Measurements from ENCODE around the gene LCE1B.

Gene LCE1B

DNA sequence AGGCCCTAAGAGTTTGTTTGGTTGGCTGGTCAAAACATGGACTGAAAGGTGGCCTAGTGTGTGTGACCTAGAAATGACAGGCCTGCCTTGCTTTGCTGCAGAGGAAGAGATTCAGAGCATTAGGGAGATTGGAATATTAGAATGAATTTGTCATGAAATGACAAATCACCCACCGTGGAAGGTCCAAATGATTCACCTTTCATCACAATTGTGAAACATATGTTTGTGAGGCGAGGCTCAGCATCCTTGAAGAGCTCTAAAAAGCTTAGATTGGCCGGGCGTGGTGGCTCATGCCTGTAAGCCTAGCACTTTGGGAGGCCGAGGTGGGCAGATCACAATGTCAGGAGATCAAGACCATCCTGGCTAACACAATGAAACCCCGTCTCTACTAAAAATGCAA, 5.5 kb downstream of the LCE1B start:
- TF ChIP-seq TAF1 (IDR thresholded peaks at IDR 0.05; ENCODE audit: borderline replicate concordance, insufficient read depth, low read length) = no peak
- TF ChIP-seq, protein P1, sequence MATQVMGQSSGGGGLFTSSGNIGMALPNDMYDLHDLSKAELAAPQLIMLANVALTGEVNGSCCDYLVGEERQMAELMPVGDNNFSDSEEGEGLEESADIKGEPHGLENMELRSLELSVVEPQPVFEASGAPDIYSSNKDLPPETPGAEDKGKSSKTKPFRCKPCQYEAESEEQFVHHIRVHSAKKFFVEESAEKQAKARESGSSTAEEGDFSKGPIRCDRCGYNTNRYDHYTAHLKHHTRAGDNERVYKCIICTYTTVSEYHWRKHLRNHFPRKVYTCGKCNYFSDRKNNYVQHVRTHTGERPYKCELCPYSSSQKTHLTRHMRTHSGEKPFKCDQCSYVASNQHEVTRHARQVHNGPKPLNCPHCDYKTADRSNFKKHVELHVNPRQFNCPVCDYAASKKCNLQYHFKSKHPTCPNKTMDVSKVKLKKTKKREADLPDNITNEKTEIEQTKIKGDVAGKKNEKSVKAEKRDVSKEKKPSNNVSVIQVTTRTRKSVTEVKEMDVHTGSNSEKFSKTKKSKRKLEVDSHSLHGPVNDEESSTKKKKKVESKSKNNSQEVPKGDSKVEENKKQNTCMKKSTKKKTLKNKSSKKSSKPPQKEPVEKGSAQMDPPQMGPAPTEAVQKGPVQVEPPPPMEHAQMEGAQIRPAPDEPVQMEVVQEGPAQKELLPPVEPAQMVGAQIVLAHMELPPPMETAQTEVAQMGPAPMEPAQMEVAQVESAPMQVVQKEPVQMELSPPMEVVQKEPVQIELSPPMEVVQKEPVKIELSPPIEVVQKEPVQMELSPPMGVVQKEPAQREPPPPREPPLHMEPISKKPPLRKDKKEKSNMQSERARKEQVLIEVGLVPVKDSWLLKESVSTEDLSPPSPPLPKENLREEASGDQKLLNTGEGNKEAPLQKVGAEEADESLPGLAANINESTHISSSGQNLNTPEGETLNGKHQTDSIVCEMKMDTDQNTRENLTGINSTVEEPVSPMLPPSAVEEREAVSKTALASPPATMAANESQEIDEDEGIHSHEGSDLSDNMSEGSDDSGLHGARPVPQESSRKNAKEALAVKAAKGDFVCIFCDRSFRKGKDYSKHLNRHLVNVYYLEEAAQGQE (IDR thresholded peaks at IDR 0.05; ENCODE audit: insufficient read depth in 1 of 2, low read depth in 2 of 2, low read length in 2 of 2) = no peak

DNA sequence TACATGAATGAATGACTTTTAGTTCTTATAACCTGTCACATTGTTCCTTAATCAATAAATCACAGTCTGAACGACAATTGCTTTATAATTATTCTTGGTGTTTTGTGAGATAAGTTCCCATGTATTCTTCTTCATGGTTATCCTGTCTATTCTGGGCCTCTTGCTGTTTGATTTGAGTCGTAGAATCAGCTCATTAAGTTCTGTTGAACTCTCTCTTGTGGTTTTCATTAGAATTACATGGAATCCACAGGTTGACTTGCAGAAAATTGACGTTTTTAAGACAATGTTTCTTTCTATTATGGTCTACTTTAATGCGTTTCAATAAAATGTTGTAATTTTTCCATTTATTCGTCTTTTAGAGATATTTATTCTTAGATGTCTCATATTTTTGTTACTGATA, 11.5 kb downstream of the LCE1B start:
- TF ChIP-seq TAF1 (IDR thresholded peaks at IDR 0.05; ENCODE audit: borderline replicate concordance, insufficient read depth, low read length) (no peak), FOXP2 (optimal IDR thresholded peaks at IDR 0.05; ENCODE audit: borderline replicate concordance, extremely low read depth, extremely low read length, insufficient read depth) (no peak), SIN3A (IDR thresholded peaks at IDR 0.05; ENCODE audit: borderline replicate concordance, insufficient read depth, low read length) (no peak), POLR2AphosphoS5 (IDR thresholded peaks at IDR 0.05; ENCODE audit: low read depth, low read length) (no peak)
- TF ChIP-seq, protein P1 (IDR thresholded peaks at IDR 0.05; ENCODE audit: insufficient read depth in 1 of 2, low read depth in 2 of 2, low read length in 2 of 2) = no peak

DNA sequence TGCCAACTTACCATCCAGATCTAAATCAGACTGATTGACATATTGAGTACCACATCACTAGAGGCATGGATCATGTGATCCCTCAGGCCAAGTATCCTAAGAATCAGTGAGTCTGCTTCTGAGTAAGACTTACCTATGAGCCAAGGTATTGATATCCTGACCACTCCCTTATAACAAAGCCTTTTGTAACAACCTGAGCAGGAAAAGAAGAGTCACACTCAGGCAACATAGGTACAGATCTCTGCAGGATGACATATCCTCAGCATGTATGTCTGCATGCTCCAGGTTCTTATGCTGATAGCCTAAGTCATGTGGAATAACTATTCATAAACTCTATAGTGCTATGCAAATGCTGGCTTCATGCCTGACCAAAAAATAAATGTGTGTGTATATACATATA, 13.2 kb downstream of the LCE1B start:
- TF ChIP-seq TAF1 (IDR thresholded peaks at IDR 0.05; ENCODE audit: borderline replicate concordance, insufficient read depth, low read length) = no peak
- TF ChIP-seq, protein P1 (IDR thresholded peaks at IDR 0.05; ENCODE audit: insufficient read depth in 1 of 2, low read depth in 2 of 2, low read length in 2 of 2) = no peak

DNA sequence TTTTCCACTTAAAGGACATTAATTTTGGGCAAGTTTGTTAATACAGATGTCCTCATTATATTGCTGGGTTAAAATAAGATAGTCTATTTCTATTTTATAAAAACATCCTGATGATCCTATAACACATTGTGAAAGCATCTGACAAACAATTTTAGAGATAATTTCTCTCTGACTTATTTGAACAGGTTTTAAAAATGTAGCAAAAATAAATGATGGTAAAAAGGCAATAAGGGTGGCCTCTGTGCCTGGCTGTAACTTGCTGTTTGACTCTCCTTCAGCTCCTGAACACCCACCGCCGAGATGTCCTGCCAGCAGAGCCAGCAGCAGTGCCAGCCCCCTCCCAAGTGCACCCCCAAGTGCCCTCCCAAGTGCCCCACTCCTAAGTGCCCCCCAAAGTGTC, 15.4 kb downstream of the LCE1B start, which contains the start of gene LCE1A:
LCE1A (plus strand) TSS at position 301 of the 400 bp plus-strand sequence; CDS start at position 301, 0 bp downstream.
- TF ChIP-seq, protein P1 (IDR thresholded peaks at IDR 0.05; ENCODE audit: insufficient read depth in 1 of 2, low read depth in 2 of 2, low read length in 2 of 2) = no peak
- TF ChIP-seq FOXP2 (optimal IDR thresholded peaks at IDR 0.05; ENCODE audit: borderline replicate concordance, extremely low read depth, extremely low read length, insufficient read depth) = no peak
- TF ChIP-seq SIN3A (IDR thresholded peaks at IDR 0.05; ENCODE audit: borderline replicate concordance, insufficient read depth, low read length) = no peak
- TF ChIP-seq POLR2AphosphoS5 (IDR thresholded peaks at IDR 0.05; ENCODE audit: low read depth, low read length) = no peak
- no peak for TF ChIP-seq TAF1 (IDR thresholded peaks at IDR 0.05; ENCODE audit: borderline replicate concordance, insufficient read depth, low read length)

DNA sequence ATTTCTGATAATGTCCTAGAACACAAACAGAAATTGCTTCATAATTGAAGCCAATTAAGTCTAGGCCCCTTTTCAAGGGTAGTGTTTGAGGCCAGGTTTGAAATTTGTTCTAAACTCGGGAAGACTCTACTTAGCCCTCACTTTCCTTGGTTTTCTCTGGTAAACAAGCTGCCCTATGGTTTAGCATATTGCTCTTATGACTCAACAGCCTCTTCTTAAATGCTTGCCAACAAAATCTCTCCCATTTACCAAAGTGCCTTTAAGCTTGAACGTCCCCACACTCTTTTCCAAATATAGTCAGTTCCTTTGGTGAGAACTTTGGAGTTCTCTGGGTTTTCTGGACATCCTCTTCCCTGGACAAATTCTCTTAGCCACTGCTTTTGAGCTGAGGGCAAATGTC, 25.1 kb downstream of the LCE1B start:
- TF ChIP-seq SIN3A (IDR thresholded peaks at IDR 0.05; ENCODE audit: borderline replicate concordance, insufficient read depth, low read length) = no peak
- TF ChIP-seq, protein P1 (IDR thresholded peaks at IDR 0.05; ENCODE audit: insufficient read depth in 1 of 2, low read depth in 2 of 2, low read length in 2 of 2) = no peak
- TF ChIP-seq POLR2AphosphoS5 (IDR thresholded peaks at IDR 0.05; ENCODE audit: low read depth, low read length) = no peak
- TF ChIP-seq TAF1 (IDR thresholded peaks at IDR 0.05; ENCODE audit: borderline replicate concordance, insufficient read depth, low read length) = no peak
- TF ChIP-seq FOXP2 (optimal IDR thresholded peaks at IDR 0.05; ENCODE audit: borderline replicate concordance, extremely low read depth, extremely low read length, insufficient read depth) = no peak

Data from PFSK-1 (cell line).